Sigmoid colon (tissue), 4 donors: ENCODE measurements around the gene PSMD8.
A peak's percentile ranks its signal among the peaks of the same experiment; 100 is the strongest.

ENCODE experiments used
- CTCF ChIP-seq, 4 experiments: fragments of 450-650 bp in 3 of 4; fragments of 200-600 bp in 1 of 4; IDR thresholded peaks; one replicate each; pipeline ENCODE4 v1.5.1; 2016 to 2019; ENCODE audit warnings: antibody characterized with exemption in 4 of 4, mild to moderate bottlenecking in 3 of 4, moderate library complexity in 2 of 4
- EP300 ChIP-seq, 4 donors: sonication (generic); formaldehyde crosslinking; IDR thresholded peaks; one replicate each; pipeline ENCODE4 v1.6.1; 2017; ENCODE audit warnings: antibody characterized with exemption in 4 of 4
- POLR2A ChIP-seq, 2 donors: fragments of 450-650 bp; IDR thresholded peaks; one replicate each; pipeline ENCODE4 v1.6.1; 2016; ENCODE audit warnings: antibody characterized with exemption in 2 of 2, mild to moderate bottlenecking in 2 of 2, moderate library complexity in 2 of 2
- POLR2AphosphoS5 ChIP-seq, 4 donors: sonication (generic); formaldehyde crosslinking; IDR thresholded peaks; one replicate each; pipeline ENCODE4 v1.6.1; 2017; ENCODE audit warnings: antibody characterized with exemption in 4 of 4

- TF ChIP-seq POLR2AphosphoS5 (IDR thresholded peaks at IDR 0.05) (no peak), POLR2A (IDR thresholded peaks at IDR 0.05) (no peak), CTCF (IDR thresholded peaks at IDR 0.05) (peak in 3 of 4 experiments; percentile 13 to 30 (median 23)), EP300 (IDR thresholded peaks at IDR 0.05) (no peak)
These were observed 12.7 kb upstream of the PSMD8 start for GRCh38 chr19:38361633-38362075.
